ENCODE data around the gene SHC3.

DNA sequence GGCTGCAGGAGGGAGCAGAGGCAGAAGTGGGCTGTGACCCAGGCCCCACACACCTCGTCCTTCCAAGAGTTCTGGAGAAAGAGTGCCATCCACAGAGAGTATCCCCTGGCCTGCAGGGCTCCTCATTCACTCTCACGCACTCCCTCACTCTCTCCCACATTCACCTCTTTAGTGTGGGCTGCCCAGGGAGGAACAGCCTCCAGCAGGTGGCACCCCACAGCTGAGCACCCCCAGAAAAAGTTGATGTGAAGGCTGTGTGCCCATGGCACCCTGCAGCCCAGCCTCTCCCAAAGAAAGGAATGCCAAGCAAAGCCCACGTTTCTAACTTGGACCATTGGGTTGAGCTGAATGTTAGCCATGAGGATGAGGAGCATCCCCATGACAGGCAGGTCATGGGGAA is 4.5 kb upstream of the SHC3 start:
- TF ChIP-seq, protein P1, sequence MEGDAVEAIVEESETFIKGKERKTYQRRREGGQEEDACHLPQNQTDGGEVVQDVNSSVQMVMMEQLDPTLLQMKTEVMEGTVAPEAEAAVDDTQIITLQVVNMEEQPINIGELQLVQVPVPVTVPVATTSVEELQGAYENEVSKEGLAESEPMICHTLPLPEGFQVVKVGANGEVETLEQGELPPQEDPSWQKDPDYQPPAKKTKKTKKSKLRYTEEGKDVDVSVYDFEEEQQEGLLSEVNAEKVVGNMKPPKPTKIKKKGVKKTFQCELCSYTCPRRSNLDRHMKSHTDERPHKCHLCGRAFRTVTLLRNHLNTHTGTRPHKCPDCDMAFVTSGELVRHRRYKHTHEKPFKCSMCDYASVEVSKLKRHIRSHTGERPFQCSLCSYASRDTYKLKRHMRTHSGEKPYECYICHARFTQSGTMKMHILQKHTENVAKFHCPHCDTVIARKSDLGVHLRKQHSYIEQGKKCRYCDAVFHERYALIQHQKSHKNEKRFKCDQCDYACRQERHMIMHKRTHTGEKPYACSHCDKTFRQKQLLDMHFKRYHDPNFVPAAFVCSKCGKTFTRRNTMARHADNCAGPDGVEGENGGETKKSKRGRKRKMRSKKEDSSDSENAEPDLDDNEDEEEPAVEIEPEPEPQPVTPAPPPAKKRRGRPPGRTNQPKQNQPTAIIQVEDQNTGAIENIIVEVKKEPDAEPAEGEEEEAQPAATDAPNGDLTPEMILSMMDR (conservative IDR thresholded peaks at IDR 0.05; ENCODE audit: low read depth, low read length): no peak
- TF ChIP-seq EZH2 (IDR thresholded peaks at IDR 0.05; ENCODE audit: low read length, unreplicated experiment) (no peak), EZH2phosphoT487 (IDR thresholded peaks at IDR 0.05; ENCODE audit: borderline replicate concordance, low read length) (no peak)
